Erythroblast (primary cell): Measurements from ENCODE around the gene DIAPH3.

Experiments used
- GATA1 ChIP-seq: IDR thresholded peaks from 2 replicates; pipeline ENCODE4 v1.6.1; 2011; ENCODE audit warnings: low read depth, mild to moderate bottlenecking, control low read depth, low read length, moderate library complexity
- POLR2A ChIP-seq: IDR thresholded peaks from 2 replicates; pipeline ENCODE4 v1.6.1; 2011; ENCODE audit warnings: mild to moderate bottlenecking, low read length

DNA sequence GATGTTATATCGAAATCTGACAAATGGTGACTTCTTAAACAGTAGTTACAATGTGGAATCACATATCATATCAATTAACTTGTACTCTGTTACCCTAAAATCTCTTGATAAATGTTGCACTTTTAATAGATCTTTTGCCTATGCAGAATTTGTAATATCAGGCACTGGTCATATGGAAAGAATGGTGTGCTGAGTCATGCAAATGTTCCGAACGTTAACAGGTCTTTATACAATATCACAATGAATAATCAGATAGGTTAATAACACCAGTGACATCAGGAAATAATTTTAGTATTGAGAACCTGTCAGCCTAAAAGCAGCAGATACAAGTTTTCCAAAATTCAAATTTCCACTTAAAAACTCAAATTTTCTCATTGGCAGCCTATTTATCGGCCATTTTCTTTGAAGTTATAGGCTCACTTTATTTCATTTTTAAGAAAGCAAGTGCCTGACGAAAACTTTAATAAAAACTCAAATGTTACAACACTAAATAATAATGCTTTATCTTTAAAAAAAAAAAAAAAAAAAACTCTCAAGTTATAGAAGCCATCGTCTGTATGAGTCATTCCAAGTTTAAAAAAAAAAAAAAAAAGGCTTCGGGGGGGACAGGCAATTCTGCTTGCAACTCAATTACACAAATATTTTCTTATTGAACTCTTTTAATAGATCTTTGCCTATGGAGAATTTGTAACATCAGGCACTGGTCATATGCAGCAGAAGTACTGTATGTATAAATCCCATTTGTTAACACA, 180.9 kb downstream of the DIAPH3 start:
- TF ChIP-seq POLR2A (no peak), GATA1 (no peak)
